Heart left ventricle (tissue), 13 donors: ENCODE data around the gene PPCS.

Experiments
- CTCF ChIP-seq, 12 donors: fragments of 200-600 bp; sonication (generic) in 4 of 12; IDR thresholded peaks; one replicate each; pipeline versions ENCODE4 v1.5.0 to v1.8.0; 2018 to 2022; ENCODE audit warnings: antibody characterized with exemption in 12 of 12, mild to moderate bottlenecking in 5 of 12
- POLR2A ChIP-seq, 2 donors: fragments of 450-650 bp; IDR thresholded peaks; one replicate each; pipeline ENCODE4 v1.6.1; 2017; ENCODE audit warnings: antibody characterized with exemption in 2 of 2, mild to moderate bottlenecking in 2 of 2, moderate library complexity in 2 of 2
- donor health status: ischemic (EF 13 %, LVEDD 7.1; RV severe dilation, severe dysfunction).
- donor health status: DM: no; HTN: yes; CAD: no.
- donor health status: DM: no; HTN: no; CAD: no.
- donor health status: ischemic (EF 25% LVEDD 6.9; RV normal size, moderate dysfunction).
- donor health status: ischemic (EF 25% LVEDD 5.7; RV mildly dilated, moderate dysfunction).
- donor health status: ischemic (EF 35%, LVEDD 5.7; RV mildly dilated, moderate dysfunction).
- donor health status: nonischemic (EF 11% LVEDD 7.7; RV severe dilation, severe dysfunction).
- donor health status: DM: yes; HTN: yes; CAD: no.
- donor health status: PGD.
- donor health status: ischemic (EF 29% LVEDD 5.4; RV normal size, mild dysfunction).
- donor health status: nonischemic (EF 23%, LVEDD 6.1; RV moderate dilation, normal function).

- TF ChIP-seq CTCF (IDR thresholded peaks at IDR 0.05) (no peak), POLR2A (IDR thresholded peaks at IDR 0.05) (no peak)
Observed at GRCh38 chr1:42424201-42424600, 32.1 kb upstream of the PPCS start.
